Fibroblast of lung (primary cell): Measurements from ENCODE around the gene FSTL3. TPM values are rescaled to one million over a fixed set of nuclear protein-coding genes. Genes with fewer than 3 reads are reported as not detected.

ENCODE experiments used
- DNase-seq, 2 donors: peaks; one replicate each; pipeline versions ENCODE4 v3.0.0 to v3.0.0-alpha.2; 2010; ENCODE audit warnings: low read depth in 2 of 2
- H2AFZ ChIP-seq: 2 replicates; pipeline ENCODE4 v1.5.1; 2012; ENCODE audit warnings: low read length, control low read depth, inconsistent platforms
- H3K27ac ChIP-seq: 2 replicates; pipeline ENCODE4 v1.5.1; 2011; ENCODE audit warnings: low read length, control low read depth; ENCODE audit not compliant: insufficient read depth
- H3K27me3 ChIP-seq: 2 replicates; pipeline ENCODE4 v1.5.1; 2011; ENCODE audit warnings: mild to moderate bottlenecking, low read length; ENCODE audit not compliant: control insufficient read depth, insufficient read depth
- H3K36me3 ChIP-seq: 2 replicates; pipeline ENCODE4 v1.5.1; 2011; ENCODE audit warnings: low read length; ENCODE audit not compliant: control insufficient read depth, insufficient read depth
- H3K4me1 ChIP-seq: 2 replicates; pipeline ENCODE4 v1.5.1; 2011; ENCODE audit warnings: low read length; ENCODE audit not compliant: control insufficient read depth, insufficient read depth; ENCODE audit errors: extremely low read depth
- H3K4me2 ChIP-seq: 2 replicates; pipeline ENCODE4 v1.5.1; 2011; ENCODE audit warnings: low read length, control low read depth; ENCODE audit not compliant: insufficient read depth; ENCODE audit errors: extremely low read depth
- H3K4me3 ChIP-seq, 4 experiments: fragments of 200-600 bp in 1 of 4; sonication (generic) in 1 of 4; replicated peaks in 1 of 4; 2 replicates each; pipeline ENCODE4 v1.5.1; 2011 to 2016; ENCODE audit warnings: low read length in 4 of 4, low read depth in 3 of 4, mild to moderate bottlenecking in 3 of 4, control low read depth in 2 of 4, inconsistent platforms in 1 of 4, mixed read lengths in 1 of 4; ENCODE audit not compliant: insufficient read depth in 1 of 4; ENCODE audit errors: control extremely low read depth in 1 of 4
- H3K79me2 ChIP-seq: 2 replicates; pipeline ENCODE4 v1.5.1; 2012; ENCODE audit warnings: mild to moderate bottlenecking, low read length, inconsistent platforms; ENCODE audit not compliant: control insufficient read depth, insufficient read depth
- H3K9ac ChIP-seq: 2 replicates; pipeline ENCODE4 v1.5.1; 2011; ENCODE audit warnings: mild to moderate bottlenecking, low read length, control low read depth; ENCODE audit not compliant: insufficient read depth
- H3K9me3 ChIP-seq: 2 replicates; pipeline ENCODE4 v1.5.1; 2012; ENCODE audit warnings: low read depth, low read length; ENCODE audit not compliant: control insufficient read depth, insufficient read depth
- H4K20me1 ChIP-seq: 2 replicates; pipeline ENCODE4 v1.5.1; 2011; ENCODE audit warnings: low read length; ENCODE audit not compliant: control insufficient read depth, insufficient read depth; ENCODE audit errors: extremely low read depth
- CTCF ChIP-seq, 2 donors: IDR thresholded peaks in 1 of 2; conservative IDR thresholded peaks in 1 of 2; 1 replicate in 1 of 2; 2 replicates in 1 of 2; pipeline ENCODE4 v1.5.1; 2011 to 2012; ENCODE audit warnings: low read length in 2 of 2, control low read depth in 1 of 2, inconsistent platforms in 1 of 2, low read depth in 1 of 2, mild to moderate bottlenecking in 1 of 2
- EZH2 ChIP-seq: IDR thresholded peaks from 2 replicates; pipeline ENCODE4 v1.5.1; 2012; ENCODE audit warnings: low read length, control low read depth, mild to moderate bottlenecking; ENCODE audit errors: missing control alignments
- polyA plus RNA-seq, 2 donors: library from polyadenylated mRNA; depleted of rRNA in 1 of 2; stranded (reverse) in 1 of 2; unstranded in 1 of 2; fragments of >200 nt; gene quantifications; 2 replicates each; pipeline ENCODE4 v1.2.1, GENCODE V29; 2011 to 2012; ENCODE audit warnings: missing spikeins in 1 of 2
- total RNA-seq: library from RNA; depleted of rRNA; stranded (reverse); fragments of >200 nt; gene quantifications from 2 replicates; pipeline ENCODE4 v1.2.1, GENCODE V29; 2014

The FSTL3 gene
- total and polyA plus RNA-seq, 2 donors (not counting 1 experiment from before 2014, with no cell fraction given), result 18.6 to 26.8 TPM

GRCh38 chr19:644363-644762, 31.8 kb upstream of the FSTL3 start:
- DNase-seq, result no peak
- no peak for TF ChIP-seq EZH2
- no peak for TF ChIP-seq CTCF (conservative IDR thresholded peaks at IDR 0.05 in 1 of 2, IDR thresholded peaks at IDR 0.05 in 1 of 2; ENCODE audit: low read depth in 1 of 2, low read length in 2 of 2)

DNA sequence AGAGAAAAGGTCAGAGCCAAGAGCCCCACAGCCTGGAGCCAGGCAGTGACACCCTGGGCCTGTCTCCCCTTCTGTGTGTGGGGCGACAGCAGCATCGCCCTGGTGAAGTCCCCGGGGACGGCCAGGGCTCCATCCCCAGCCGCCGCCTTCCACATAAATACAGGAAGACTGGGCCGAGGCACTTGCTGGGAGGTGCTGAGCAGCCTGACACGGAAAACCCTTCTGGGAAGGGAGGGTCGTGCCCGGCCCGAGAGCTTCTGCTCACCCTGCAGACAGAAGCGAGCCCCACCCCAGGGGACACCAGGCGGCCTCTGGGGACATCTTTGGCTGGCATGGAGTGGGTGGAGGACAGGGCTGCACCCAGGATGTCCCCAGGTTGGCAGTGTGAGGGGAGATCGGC, 31.4 kb upstream of the FSTL3 start:
- TF ChIP-seq CTCF (conservative IDR thresholded peaks at IDR 0.05 in 1 of 2, IDR thresholded peaks at IDR 0.05 in 1 of 2; ENCODE audit: low read depth in 1 of 2, low read length in 2 of 2) (no peak), EZH2 (no peak)

More at GRCh38 chr19:644363-644762, 31.8 kb upstream of the FSTL3 start:
- Histone ChIP-seq H3K9me3 (no peaks in the 10 kb centered on the region), H3K4me2 (no peak overlapping the region), H3K9ac (no peak overlapping the region), H3K79me2 (no peaks in the 10 kb centered on the region), H3K4me1 (peaks cover under 1% of the 10 kb centered on the region), H3K27me3 (no peaks in the 10 kb centered on the region), H2AFZ (no peak overlapping the region), H4K20me1 (no peaks in the 10 kb centered on the region), H3K36me3 (peaks cover 16% of the 10 kb centered on the region), H3K4me3 (no peak overlapping the region), H3K27ac (no peak overlapping the region)

GRCh38 chr19:645912-646778, 30.0 kb upstream of the FSTL3 start:
- Histone ChIP-seq H3K27me3 (no peaks in the 10 kb centered on the region), H2AFZ (no peak overlapping the region), H3K27ac (no peak overlapping the region), H3K9ac (no peak overlapping the region), H3K79me2 (peaks cover under 1% of the 10 kb centered on the region), H3K9me3 (no peaks in the 10 kb centered on the region), H3K4me1 (no peaks in the 10 kb centered on the region), H3K36me3 (peaks cover 24% of the 10 kb centered on the region), H4K20me1 (no peaks in the 10 kb centered on the region), H3K4me3 (no peak overlapping the region), H3K4me2 (no peak overlapping the region)
- no peak for DNase-seq
- TF ChIP-seq CTCF (conservative IDR thresholded peaks at IDR 0.05 in 1 of 2, IDR thresholded peaks at IDR 0.05 in 1 of 2; ENCODE audit: low read depth in 1 of 2, low read length in 2 of 2), result no peak
- no peak for TF ChIP-seq EZH2

More for the DNA sequence above, 31.4 kb upstream of the FSTL3 start:
- H3K27ac ChIP-seq, result no peak overlapping the region
- H3K4me2 ChIP-seq, result no peak overlapping the region
- no peaks in the 10 kb centered on the region for H3K27me3 ChIP-seq
- H4K20me1 ChIP-seq, result no peaks in the 10 kb centered on the region
- peaks cover 18% of the 10 kb centered on the region for H3K36me3 ChIP-seq
- no peak for DNase-seq
- H3K4me3 ChIP-seq, result no peak overlapping the region
- no peaks in the 10 kb centered on the region for H3K4me1 ChIP-seq
- H3K79me2 ChIP-seq, result no peaks in the 10 kb centered on the region
- no peaks in the 10 kb centered on the region for H3K9me3 ChIP-seq
- H3K9ac ChIP-seq, result no peak overlapping the region
- H2AFZ ChIP-seq, result no peak overlapping the region
